OCI-LY1 (cell line): ENCODE data around the gene RASGEF1C.

Source experiments
- H2AFZ ChIP-seq: fragments of 200-600 bp; sonication (generic), shearing (Covaris generic); 2 replicates; pipeline ENCODE4 v1.6.0; 2014; ENCODE audit warnings: antibody characterized with exemption, mild to moderate bottlenecking, low read length
- H3F3A ChIP-seq: fragments of 200-600 bp; sonication (generic), shearing (Covaris generic); 2 replicates; pipeline ENCODE4 v1.6.0; 2014; ENCODE audit warnings: mild to moderate bottlenecking, antibody characterized with exemption, low read length, moderate library complexity; ENCODE audit not compliant: insufficient read depth
- H3K27ac ChIP-seq: fragments of 200-600 bp; sonication (generic); 2 replicates; pipeline ENCODE4 v1.5.1; 2014; ENCODE audit warnings: low read length, mixed run types, mild to moderate bottlenecking, low read depth; ENCODE audit not compliant: poor library complexity, severe bottlenecking
- H3K27me3 ChIP-seq: fragments of 200-600 bp; sonication (generic); 2 replicates; pipeline ENCODE4 v1.6.0; 2014; ENCODE audit warnings: antibody characterized with exemption, mild to moderate bottlenecking, low read length, moderate library complexity; ENCODE audit not compliant: insufficient read depth
- H3K36me3 ChIP-seq: fragments of 200-600 bp; sonication (generic); 2 replicates; pipeline ENCODE4 v1.6.1; 2014; ENCODE audit warnings: mild to moderate bottlenecking, antibody characterized with exemption, low read length, moderate library complexity, mixed read lengths; ENCODE audit not compliant: insufficient read depth
- H3K4me1 ChIP-seq: fragments of 200-600 bp; sonication (generic); 2 replicates; pipeline ENCODE4 v1.5.1; 2014; ENCODE audit warnings: mild to moderate bottlenecking, low read length, moderate library complexity; ENCODE audit not compliant: insufficient read depth, severe bottlenecking
- H3K4me2 ChIP-seq: fragments of 200-600 bp; sonication (generic), shearing (Covaris generic); 2 replicates; pipeline ENCODE4 v1.6.1; 2014; ENCODE audit warnings: low read length
- H3K4me3 ChIP-seq: fragments of 200-600 bp; sonication (generic); 2 replicates; pipeline ENCODE4 v1.5.1; 2014; ENCODE audit warnings: low read length, low read depth, mild to moderate bottlenecking, mixed read lengths; ENCODE audit not compliant: poor library complexity, severe bottlenecking
- H3K79me2 ChIP-seq: fragments of 200-600 bp; shearing (Covaris generic); 2 replicates; pipeline ENCODE4 v1.6.1; 2016; ENCODE audit warnings: mixed run types, low read length, mixed read lengths; ENCODE audit not compliant: insufficient read depth
- H3K9ac ChIP-seq: fragments of 200-600 bp; sonication (generic), shearing (Covaris generic); 2 replicates; pipeline ENCODE4 v1.6.1; 2014; ENCODE audit warnings: mild to moderate bottlenecking, low read length, mixed read lengths
- H3K9me2 ChIP-seq: fragments of 200-600 bp; sonication (generic), shearing (Covaris generic); 2 replicates; pipeline ENCODE4 v1.6.1; 2014; ENCODE audit warnings: low read depth, mild to moderate bottlenecking, low read length, mixed read lengths
- H3K9me3 ChIP-seq: fragments of 200-600 bp; shearing (Covaris generic); 2 replicates; pipeline ENCODE4 v1.6.1; 2014; ENCODE audit warnings: low read length, mixed read lengths
- H4K20me1 ChIP-seq: fragments of 200-600 bp; sonication (generic), shearing (Covaris generic); 2 replicates; pipeline ENCODE4 v1.6.0; 2016; ENCODE audit warnings: mild to moderate bottlenecking, low read length; ENCODE audit not compliant: insufficient read depth
- CTCF ChIP-seq: fragments of 200-600 bp; sonication (generic), shearing (Covaris generic); IDR thresholded peaks from 2 replicates; pipeline ENCODE4 v1.5.1; 2017; ENCODE audit warnings: mild to moderate bottlenecking, antibody characterized with exemption, low read length, moderate library complexity, mixed read lengths
- EZH2 ChIP-seq: fragments of 200-600 bp; sonication (generic), shearing (Covaris generic); IDR thresholded peaks from 2 replicates; pipeline ENCODE4 v1.8.0; 2017; ENCODE audit warnings: borderline replicate concordance, mixed run types, mild to moderate bottlenecking, antibody characterized with exemption, low read length, moderate library complexity, mixed read lengths

The RASGEF1C gene

DNA sequence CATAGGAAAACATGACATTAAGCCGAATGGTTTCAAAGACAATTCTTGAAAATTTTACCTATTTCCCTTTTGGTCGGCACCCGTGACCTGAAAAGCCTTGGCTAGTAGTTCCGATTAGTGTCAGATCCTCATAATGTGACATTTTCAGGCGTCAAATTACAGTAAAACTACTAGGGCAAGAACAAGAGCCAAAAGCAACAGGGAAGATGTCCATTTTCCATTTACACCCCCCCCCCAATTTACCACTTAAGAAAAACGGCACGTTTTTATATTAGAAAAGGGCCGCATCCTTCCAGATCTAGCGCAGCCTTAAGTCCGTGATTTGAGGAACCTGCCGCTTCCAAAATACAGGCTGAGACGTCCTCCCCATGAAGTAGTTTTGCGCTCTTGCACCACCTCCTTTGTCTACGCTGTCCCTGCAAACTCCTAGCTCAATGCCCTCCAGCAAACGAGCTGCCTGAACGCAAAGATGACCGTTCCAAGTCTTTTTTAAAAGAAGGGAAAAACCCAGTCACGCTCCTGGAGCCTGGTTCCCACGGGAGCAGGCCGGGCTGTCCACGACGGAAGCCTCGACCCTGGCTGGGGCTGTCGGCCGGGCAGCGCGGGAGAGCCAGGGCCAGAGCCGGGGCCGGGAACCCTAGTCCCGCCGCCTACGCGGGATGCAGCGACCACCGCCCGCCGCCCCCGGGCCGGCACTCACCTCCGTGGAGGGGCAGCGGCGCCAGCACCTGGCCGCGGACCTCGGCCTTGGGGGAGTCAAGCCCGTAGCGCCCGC is 138.1 kb downstream of the RASGEF1C start:
- H3K9ac ChIP-seq = no peak overlapping the region
- H3K4me2 ChIP-seq = no peak overlapping the region
- no peak overlapping the region for H3K27ac ChIP-seq
- TF ChIP-seq CTCF = no peak
- H3K4me3 ChIP-seq = no peak overlapping the region
- no peaks in the 10 kb centered on the region for H4K20me1 ChIP-seq
- H3K9me3 ChIP-seq = no peaks in the 10 kb centered on the region
- no peaks in the 10 kb centered on the region for H3K36me3 ChIP-seq
- no peaks in the 10 kb centered on the region for H3K4me1 ChIP-seq
- H3K9me2 ChIP-seq = no peaks in the 10 kb centered on the region
- no peaks in the 10 kb centered on the region for H3K79me2 ChIP-seq
- no peaks in the 10 kb centered on the region for H3F3A ChIP-seq
- no peak overlapping the region for H2AFZ ChIP-seq
- H3K27me3 ChIP-seq = no peaks in the 10 kb centered on the region; the same call in 1 of the 2 replicates

DNA sequence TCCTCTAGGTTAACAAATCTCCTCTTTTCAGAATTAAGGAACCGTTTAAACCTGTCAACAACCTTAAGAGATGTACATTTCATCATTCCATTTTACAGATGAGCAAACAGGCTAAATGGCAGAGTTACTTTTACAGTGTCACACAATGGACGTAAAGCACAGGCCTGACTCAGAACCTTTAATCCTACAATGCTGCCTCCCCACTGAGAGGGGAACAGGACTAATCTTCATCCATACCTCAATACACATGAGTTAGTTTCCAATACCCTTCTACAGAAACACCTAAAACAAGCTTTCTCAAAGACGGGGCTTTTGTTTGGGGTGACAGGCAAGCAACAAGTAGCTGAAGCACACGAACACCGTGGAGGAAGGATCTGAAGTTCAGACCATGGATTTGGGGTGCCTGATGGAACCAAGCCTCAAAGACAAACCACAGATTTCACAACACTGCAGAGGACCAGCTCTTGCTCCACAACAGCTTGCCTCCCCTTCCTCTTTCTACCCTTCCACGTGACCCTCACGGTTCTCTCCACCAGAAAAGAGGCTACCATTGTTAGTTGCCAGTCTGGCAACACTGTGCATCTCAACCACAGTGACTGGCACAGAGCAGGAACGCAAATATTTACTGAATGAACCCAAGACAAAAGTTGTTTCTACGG is 139.3 kb downstream of the RASGEF1C start:
- Histone ChIP-seq H3K4me2 (no peak overlapping the region), H3K9me2 (no peaks in the 10 kb centered on the region), H4K20me1 (no peaks in the 10 kb centered on the region), H3K36me3 (no peaks in the 10 kb centered on the region), H3K4me3 (no peak overlapping the region), H3K27me3 (no peaks in the 10 kb centered on the region; the same call in 1 of the 2 replicates), H3K9me3 (no peaks in the 10 kb centered on the region), H3K27ac (no peak overlapping the region), H2AFZ (no peak overlapping the region), H3K9ac (no peak overlapping the region), H3K79me2 (no peaks in the 10 kb centered on the region), H3K4me1 (no peaks in the 10 kb centered on the region), H3F3A (no peaks in the 10 kb centered on the region)
- TF ChIP-seq EZH2 (no peak), CTCF (no peak)

DNA sequence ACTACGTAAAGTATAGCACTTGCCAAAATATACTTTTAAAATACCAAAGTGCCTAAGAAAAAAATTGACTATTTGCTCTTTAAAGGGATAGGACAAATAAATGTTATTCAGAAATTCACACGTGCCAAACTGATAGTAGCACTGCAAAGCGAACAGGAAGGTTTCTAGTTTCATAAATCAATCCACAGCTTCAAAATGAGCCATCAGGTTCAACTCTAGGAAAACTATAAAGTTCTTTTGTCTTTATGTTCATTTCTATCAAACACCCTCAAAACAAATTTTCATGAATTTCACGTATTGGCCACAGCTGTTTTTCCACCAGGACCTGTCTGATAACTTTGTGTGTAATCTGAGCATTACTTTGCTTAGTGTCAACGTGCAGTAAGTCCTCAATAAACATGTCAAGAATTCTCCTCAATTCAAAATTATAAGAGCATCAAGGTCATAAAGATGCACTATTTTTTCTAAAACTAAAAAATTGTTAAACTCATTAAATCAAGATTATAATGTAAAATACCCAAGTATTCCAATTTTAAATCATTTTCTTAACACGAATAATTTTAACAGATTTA is 140.4 kb downstream of the RASGEF1C start:
- Histone ChIP-seq H3K4me2 (no peak overlapping the region), H3K27ac (no peak overlapping the region), H3K9me2 (no peaks in the 10 kb centered on the region), H2AFZ (no peak overlapping the region), H3K27me3 (no peaks in the 10 kb centered on the region; the same call in 1 of the 2 replicates), H3K9me3 (no peaks in the 10 kb centered on the region), H3K4me3 (no peak overlapping the region), H3K4me1 (no peaks in the 10 kb centered on the region), H3K36me3 (no peaks in the 10 kb centered on the region), H3K9ac (no peak overlapping the region), H4K20me1 (no peaks in the 10 kb centered on the region), H3K79me2 (no peaks in the 10 kb centered on the region), H3F3A (no peaks in the 10 kb centered on the region)
- TF ChIP-seq EZH2 = no peak
- no peak for TF ChIP-seq CTCF
